ENCODE data around the gene P3H4.

The P3H4 gene

DNA sequence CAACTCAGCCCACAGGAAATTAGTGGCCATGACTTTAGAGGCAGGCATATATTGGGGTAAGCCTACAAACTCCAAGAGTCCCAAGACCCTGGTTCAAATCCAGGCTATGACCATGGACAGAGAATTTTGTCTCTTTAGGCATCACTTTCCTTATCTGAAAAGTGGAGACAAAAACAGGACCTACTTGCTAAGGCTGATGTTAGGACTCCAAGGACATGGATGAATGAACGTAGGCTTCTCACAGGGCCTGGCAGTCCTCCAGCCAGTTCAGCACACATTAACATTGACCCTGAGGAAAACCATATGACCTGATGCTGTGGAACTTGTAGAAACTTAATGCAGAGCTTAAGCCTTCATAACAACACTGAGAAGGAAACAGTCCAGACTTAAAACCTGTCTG lies 2.4 kb upstream of the P3H4 start:
- H3K4me1 ChIP-seq (ENCODE audit: low read length): peaks cover 22% of the 10 kb centered on the region
- H3K27me3 ChIP-seq (ENCODE audit: low read depth, low read length): peaks cover 12% of the 10 kb centered on the region
- H3K9ac ChIP-seq (ENCODE audit: low read length): no peak overlapping the region
- no peak overlapping the region for H2AFZ ChIP-seq (ENCODE audit: low read depth, low read length)
- no peak for TF ChIP-seq EZH2phosphoT487 (IDR thresholded peaks at IDR 0.05; ENCODE audit: low read depth)
- TF ChIP-seq, protein P1, sequence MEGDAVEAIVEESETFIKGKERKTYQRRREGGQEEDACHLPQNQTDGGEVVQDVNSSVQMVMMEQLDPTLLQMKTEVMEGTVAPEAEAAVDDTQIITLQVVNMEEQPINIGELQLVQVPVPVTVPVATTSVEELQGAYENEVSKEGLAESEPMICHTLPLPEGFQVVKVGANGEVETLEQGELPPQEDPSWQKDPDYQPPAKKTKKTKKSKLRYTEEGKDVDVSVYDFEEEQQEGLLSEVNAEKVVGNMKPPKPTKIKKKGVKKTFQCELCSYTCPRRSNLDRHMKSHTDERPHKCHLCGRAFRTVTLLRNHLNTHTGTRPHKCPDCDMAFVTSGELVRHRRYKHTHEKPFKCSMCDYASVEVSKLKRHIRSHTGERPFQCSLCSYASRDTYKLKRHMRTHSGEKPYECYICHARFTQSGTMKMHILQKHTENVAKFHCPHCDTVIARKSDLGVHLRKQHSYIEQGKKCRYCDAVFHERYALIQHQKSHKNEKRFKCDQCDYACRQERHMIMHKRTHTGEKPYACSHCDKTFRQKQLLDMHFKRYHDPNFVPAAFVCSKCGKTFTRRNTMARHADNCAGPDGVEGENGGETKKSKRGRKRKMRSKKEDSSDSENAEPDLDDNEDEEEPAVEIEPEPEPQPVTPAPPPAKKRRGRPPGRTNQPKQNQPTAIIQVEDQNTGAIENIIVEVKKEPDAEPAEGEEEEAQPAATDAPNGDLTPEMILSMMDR (IDR thresholded peaks at IDR 0.05; ENCODE audit: low read depth, low read length): no peak
- no peak overlapping the region for H3K4me3 ChIP-seq (ENCODE audit: low read length)
- H3K36me3 ChIP-seq (replicated peaks; ENCODE audit: low read depth, low read length): no peaks in the 10 kb centered on the region
- no peaks in the 10 kb centered on the region for H4K20me1 ChIP-seq (ENCODE audit: insufficient read depth, low read length)
- H3K27ac ChIP-seq (ENCODE audit: low read length): no peak overlapping the region
- H3K79me2 ChIP-seq (ENCODE audit: low read length): no peaks in the 10 kb centered on the region
- no peaks in the 10 kb centered on the region for H3K9me3 ChIP-seq (ENCODE audit: insufficient read depth, low read length)
- no peak overlapping the region for H3K4me2 ChIP-seq (ENCODE audit: low read length)

DNA sequence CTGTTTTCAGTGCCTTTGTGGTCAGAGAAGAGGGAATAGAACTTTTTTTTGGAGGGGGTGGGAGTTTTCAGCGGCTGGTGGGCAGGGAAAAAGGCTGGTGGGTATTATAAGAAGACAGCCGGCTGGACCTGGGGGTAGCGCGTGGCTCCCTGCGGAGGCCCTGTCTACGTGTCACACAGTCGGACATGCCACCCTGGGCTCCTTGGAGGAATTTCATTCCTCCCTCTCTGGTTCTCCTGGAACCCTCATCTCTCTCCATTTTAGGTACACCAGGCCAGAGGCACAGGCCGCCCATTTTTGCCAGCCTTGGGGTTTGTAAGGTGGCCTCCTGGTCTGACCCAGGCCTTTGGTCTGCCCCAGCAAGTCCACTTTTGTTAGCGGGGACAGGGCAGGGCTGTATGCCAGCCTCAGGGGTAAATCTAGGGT lies 2.0 kb upstream of the P3H4 start:
- Histone ChIP-seq H3K79me2 (ENCODE audit: low read length) (no peaks in the 10 kb centered on the region), H3K27ac (ENCODE audit: low read length) (no peak overlapping the region), H3K4me3 (ENCODE audit: low read length) (no peak overlapping the region), H2AFZ (ENCODE audit: low read depth, low read length) (no peak overlapping the region), H3K4me2 (ENCODE audit: low read length) (no peak overlapping the region), H3K9me3 (ENCODE audit: insufficient read depth, low read length) (no peaks in the 10 kb centered on the region), H3K4me1 (ENCODE audit: low read length) (peaks cover 18% of the 10 kb centered on the region), H3K9ac (ENCODE audit: low read length) (no peak overlapping the region), H3K27me3 (ENCODE audit: low read depth, low read length) (peaks cover 12% of the 10 kb centered on the region), H3K36me3 (replicated peaks; ENCODE audit: low read depth, low read length) (no peaks in the 10 kb centered on the region), H4K20me1 (ENCODE audit: insufficient read depth, low read length) (no peaks in the 10 kb centered on the region)
- TF ChIP-seq EZH2phosphoT487 (IDR thresholded peaks at IDR 0.05; ENCODE audit: low read depth): no peak
- TF ChIP-seq, protein P1 (IDR thresholded peaks at IDR 0.05; ENCODE audit: low read depth, low read length): no peak

DNA sequence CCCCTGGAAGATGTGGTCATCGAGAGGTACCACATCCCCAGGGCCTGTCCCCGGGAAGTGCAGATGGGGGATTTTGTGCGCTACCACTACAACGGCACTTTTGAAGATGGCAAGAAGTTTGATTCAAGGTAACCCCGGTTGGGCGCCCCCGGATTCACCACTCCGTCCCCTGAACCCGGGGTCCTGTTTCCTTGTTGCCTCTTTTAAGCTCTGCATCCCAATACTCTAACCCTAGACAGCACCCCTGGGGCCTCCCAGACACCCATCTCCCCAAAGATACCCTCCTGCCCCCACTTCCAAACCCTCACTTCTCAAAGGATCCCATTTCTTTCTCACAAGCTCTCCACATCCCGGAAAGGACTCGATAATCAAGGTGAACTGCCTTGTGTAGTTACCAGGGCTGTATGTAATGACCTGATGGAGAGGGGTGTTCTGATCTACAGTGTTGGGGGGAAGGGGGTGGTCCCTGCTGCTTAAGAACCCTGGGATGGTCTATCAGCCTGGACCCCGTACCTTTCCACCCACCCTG lies 1.5 kb upstream of the P3H4 start:
- H4K20me1 ChIP-seq (ENCODE audit: insufficient read depth, low read length): no peaks in the 10 kb centered on the region
- no peaks in the 10 kb centered on the region for H3K79me2 ChIP-seq (ENCODE audit: low read length)
- H3K4me3 ChIP-seq (ENCODE audit: low read length): no peak overlapping the region
- no peaks in the 10 kb centered on the region for H3K36me3 ChIP-seq (replicated peaks; ENCODE audit: low read depth, low read length)
- peak overlapping the region; percentile 48; the same call in 1 of the 2 replicates for H2AFZ ChIP-seq (ENCODE audit: low read depth, low read length)
- no peak overlapping the region for H3K27ac ChIP-seq (ENCODE audit: low read length)
- peaks cover 12% of the 10 kb centered on the region for H3K27me3 ChIP-seq (ENCODE audit: low read depth, low read length)
- peak overlapping the region; percentile 89; the same call in 1 of the 2 replicates for H3K4me2 ChIP-seq (ENCODE audit: low read length)
- no peak for TF ChIP-seq EZH2phosphoT487 (IDR thresholded peaks at IDR 0.05; ENCODE audit: low read depth)
- TF ChIP-seq, protein P1 (IDR thresholded peaks at IDR 0.05; ENCODE audit: low read depth, low read length): no peak
- no peak overlapping the region for H3K9ac ChIP-seq (ENCODE audit: low read length)
- H3K4me1 ChIP-seq (ENCODE audit: low read length): peaks cover 15% of the 10 kb centered on the region
- no peaks in the 10 kb centered on the region for H3K9me3 ChIP-seq (ENCODE audit: insufficient read depth, low read length)

DNA sequence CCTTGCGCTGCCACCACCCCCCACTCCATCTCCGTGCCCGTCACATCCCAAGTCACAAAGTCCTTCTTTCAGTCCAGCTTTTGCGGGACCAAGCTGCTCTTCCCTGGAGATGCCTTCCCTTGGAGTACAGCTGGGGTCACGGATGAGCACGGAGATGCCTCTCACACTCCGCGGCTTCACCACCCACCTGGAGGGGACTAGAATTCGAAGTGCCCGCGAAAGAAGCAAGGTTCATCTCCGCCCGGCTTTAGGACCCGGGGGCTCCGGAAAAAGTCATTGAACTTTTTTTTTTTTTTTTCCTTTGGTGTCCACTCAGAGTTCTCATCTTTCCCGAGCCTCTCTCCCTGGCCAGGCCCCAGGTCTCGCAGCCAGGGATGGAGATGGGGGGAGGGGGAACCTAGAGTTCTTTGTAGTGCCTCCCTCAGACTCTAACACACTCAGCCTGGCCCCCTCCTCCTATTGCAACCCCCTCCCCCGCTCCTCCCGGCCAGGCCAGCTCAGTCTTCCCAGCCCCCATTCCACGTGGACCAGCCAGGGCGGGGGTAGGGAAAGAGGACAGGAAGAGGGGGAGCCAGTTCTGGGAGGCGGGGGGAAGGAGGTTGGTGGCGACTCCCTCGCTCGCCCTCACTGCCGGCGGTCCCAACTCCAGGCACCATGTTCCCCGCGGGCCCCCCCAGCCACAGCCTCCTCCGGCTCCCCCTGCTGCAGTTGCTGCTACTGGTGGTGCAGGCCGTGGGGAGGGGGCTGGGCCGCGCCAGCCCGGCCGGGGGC lies 817 bp upstream of the P3H4 start, which contains the start of gene FKBP10:
Gene FKBP10, plus strand, starts transcription at position 624 of the 771 bp plus-strand sequence. Its CDS starts 31 bp downstream, at position 655.
- Histone ChIP-seq H3K9me3 (ENCODE audit: insufficient read depth, low read length) (no peaks in the 10 kb centered on the region), H3K4me3 (ENCODE audit: low read length) (peak within 1 kb of the TSS; percentile 94), H3K4me2 (ENCODE audit: low read length) (peak within 1 kb of the TSS; percentile 89), H3K36me3 (replicated peaks; ENCODE audit: low read depth, low read length) (no peaks in the 10 kb centered on the region), H3K79me2 (ENCODE audit: low read length) (no peaks in the 10 kb centered on the region), H3K4me1 (ENCODE audit: low read length) (peaks cover 12% of the 10 kb centered on the region), H2AFZ (ENCODE audit: low read depth, low read length) (peak within 1 kb of the TSS; percentile 96), H3K27me3 (ENCODE audit: low read depth, low read length) (peaks cover 12% of the 10 kb centered on the region), H3K9ac (ENCODE audit: low read length) (peak within 1 kb of the TSS; percentile 74), H3K27ac (ENCODE audit: low read length) (no peak within 1 kb of the TSS), H4K20me1 (ENCODE audit: insufficient read depth, low read length) (no peaks in the 10 kb centered on the region)
- TF ChIP-seq, protein P1 (IDR thresholded peaks at IDR 0.05; ENCODE audit: low read depth, low read length): no peak
- no peak for TF ChIP-seq EZH2phosphoT487 (IDR thresholded peaks at IDR 0.05; ENCODE audit: low read depth)

Data from OCI-LY3 (cell line).